Breast epithelium (tissue), 4 donors: ENCODE data around the gene PRRG1. TPM values are rescaled to one million over a fixed set of nuclear protein-coding genes. Genes with fewer than 3 reads are reported as not detected.
"Not testable (repeated sequence)": the region's sequence is repeated elsewhere in the genome, so short reads cannot be mapped to it uniquely, and the experiment has no call there.

ENCODE experiments used
- DNase-seq, 2 donors: peaks; one replicate each; pipeline ENCODE4 v3.0.0-alpha.2; 2019; ENCODE audit warnings: low spot score in 2 of 2
- H3K27ac ChIP-seq, 2 donors: fragments of 200-600 bp; sonication (generic) in 1 of 2; one replicate each; pipeline ENCODE4 v1.5.1; 2016 to 2019; ENCODE audit warnings: mild to moderate bottlenecking in 1 of 2
- H3K27me3 ChIP-seq, 2 donors: fragments of 200-600 bp; sonication (generic) in 1 of 2; one replicate each; pipeline versions ENCODE4 v1.5.1 to v1.6.0; 2017 to 2019; ENCODE audit warnings: control low read depth in 1 of 2, mild to moderate bottlenecking in 1 of 2
- H3K36me3 ChIP-seq: fragments of 200-600 bp; one replicate; pipeline ENCODE4 v1.5.1; 2019
- H3K4me1 ChIP-seq, 2 donors: fragments of 200-600 bp; sonication (generic); one replicate each; pipeline ENCODE4 v1.5.1; 2016 to 2019; ENCODE audit warnings: control low read depth in 1 of 2
- H3K4me3 ChIP-seq, 3 donors: fragments of 200-600 bp; sonication (generic); 1 replicate in 2 of 3; 2 replicates in 1 of 3; pipeline ENCODE4 v1.5.1; 2016 to 2019; ENCODE audit warnings: mild to moderate bottlenecking in 3 of 3, moderate library complexity in 2 of 3
- H3K9me3 ChIP-seq, 2 donors: fragments of 200-600 bp; sonication (generic) in 1 of 2; one replicate each; pipeline ENCODE4 v1.5.1; 2016 to 2019; ENCODE audit warnings: control low read depth in 1 of 2
- POLR2A ChIP-seq: fragments of 450-650 bp; IDR thresholded peaks from one replicate; pipeline ENCODE4 v1.6.1; 2016; ENCODE audit warnings: antibody characterized with exemption, mild to moderate bottlenecking, moderate library complexity
- POLR2AphosphoS5 ChIP-seq, 3 donors: sonication (generic); formaldehyde crosslinking; IDR thresholded peaks; one replicate each; pipeline ENCODE4 v1.6.1; 2017; ENCODE audit warnings: antibody characterized with exemption in 3 of 3
- intact Hi-C: fragments of 100-400 bp; cut with DNase I; formaldehyde crosslinking; loops from one replicate; pipeline ENCODE4 v1.15.1; 2023; ENCODE audit warnings: low total_unique reads
- total RNA-seq, 3 donors: library from RNA; depleted of rRNA; stranded (reverse); fragments of >200 nt; gene quantifications; one replicate each; pipeline ENCODE4 v1.1.0, GENCODE V29; 2016
- TF ChIP-seq, protein P1 (sequence below), 3 donors: fragments of 450-650 bp; IDR thresholded peaks; one replicate each; pipeline ENCODE4 v1.5.1; 2016 to 2017; ENCODE audit warnings: antibody characterized with exemption in 3 of 3, mild to moderate bottlenecking in 3 of 3, moderate library complexity in 3 of 3

The PRRG1 gene
- total RNA-seq, 3 donors from 2014 or later, result 12.3 to 15.2 (median 14.7) TPM

DNA sequence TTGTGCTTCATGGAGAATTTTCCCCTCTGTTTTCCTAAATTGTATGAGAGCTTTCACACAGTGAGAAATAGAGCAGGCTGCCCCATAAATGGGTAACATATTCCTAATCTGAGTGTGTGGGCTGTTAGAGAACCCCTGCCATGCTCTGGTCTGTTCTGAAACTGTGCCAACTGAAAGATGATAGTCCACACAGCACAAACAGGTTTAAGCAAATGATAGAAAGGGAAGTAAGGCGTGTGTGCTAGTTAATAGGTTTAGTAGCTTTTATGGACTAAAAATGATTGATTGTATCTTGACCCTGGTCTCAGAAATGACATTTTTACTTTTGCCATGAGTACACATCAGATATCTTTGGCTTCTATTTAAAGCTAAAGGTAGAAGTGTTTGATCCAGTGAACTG, 106.2 kb downstream of the PRRG1 start:
- Histone ChIP-seq H3K27me3 (peaks cover 0 to 6% of the 10 kb centered on the region in 2 donors), H3K4me1 (no peaks in the 10 kb centered on the region), H3K4me3 (no peak overlapping the region), H3K36me3 (no peaks in the 10 kb centered on the region), H3K9me3 (no peaks in the 10 kb centered on the region), H3K27ac (no peak overlapping the region)
- DNase-seq, result no peak
- intact Hi-C loops, result no loop called here
- TF ChIP-seq, protein P1, sequence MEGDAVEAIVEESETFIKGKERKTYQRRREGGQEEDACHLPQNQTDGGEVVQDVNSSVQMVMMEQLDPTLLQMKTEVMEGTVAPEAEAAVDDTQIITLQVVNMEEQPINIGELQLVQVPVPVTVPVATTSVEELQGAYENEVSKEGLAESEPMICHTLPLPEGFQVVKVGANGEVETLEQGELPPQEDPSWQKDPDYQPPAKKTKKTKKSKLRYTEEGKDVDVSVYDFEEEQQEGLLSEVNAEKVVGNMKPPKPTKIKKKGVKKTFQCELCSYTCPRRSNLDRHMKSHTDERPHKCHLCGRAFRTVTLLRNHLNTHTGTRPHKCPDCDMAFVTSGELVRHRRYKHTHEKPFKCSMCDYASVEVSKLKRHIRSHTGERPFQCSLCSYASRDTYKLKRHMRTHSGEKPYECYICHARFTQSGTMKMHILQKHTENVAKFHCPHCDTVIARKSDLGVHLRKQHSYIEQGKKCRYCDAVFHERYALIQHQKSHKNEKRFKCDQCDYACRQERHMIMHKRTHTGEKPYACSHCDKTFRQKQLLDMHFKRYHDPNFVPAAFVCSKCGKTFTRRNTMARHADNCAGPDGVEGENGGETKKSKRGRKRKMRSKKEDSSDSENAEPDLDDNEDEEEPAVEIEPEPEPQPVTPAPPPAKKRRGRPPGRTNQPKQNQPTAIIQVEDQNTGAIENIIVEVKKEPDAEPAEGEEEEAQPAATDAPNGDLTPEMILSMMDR (IDR thresholded peaks at IDR 0.05), result no peak
- TF ChIP-seq POLR2AphosphoS5 (IDR thresholded peaks at IDR 0.05) (no peak), POLR2A (no peak)

DNA sequence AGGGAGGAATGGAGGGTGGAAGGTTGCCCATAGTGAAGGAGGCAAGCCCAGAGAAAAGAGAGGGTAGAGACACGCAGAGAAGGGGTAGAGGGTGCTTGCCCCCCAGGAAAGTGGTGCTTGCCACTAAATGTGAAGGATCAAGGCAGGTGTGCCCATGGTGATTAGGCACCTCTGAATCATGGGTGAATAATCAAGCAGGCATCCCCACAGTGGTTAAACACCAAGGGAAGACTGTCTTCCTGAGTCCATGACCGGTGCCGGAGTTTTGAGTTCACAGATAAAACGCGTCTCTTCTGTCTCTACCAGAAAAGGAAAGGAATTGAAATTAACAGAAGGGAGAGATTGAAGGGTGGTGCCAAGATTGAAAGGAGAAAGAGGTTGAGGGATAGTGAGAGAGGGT, 111.1 kb downstream of the PRRG1 start:
- H3K9me3 ChIP-seq, H3K27me3 ChIP-seq, DNase-seq, intact Hi-C loops, H3K36me3 ChIP-seq, H3K4me1 ChIP-seq, H3K4me3 ChIP-seq, H3K27ac ChIP-seq: not testable (repeated sequence)

DNA sequence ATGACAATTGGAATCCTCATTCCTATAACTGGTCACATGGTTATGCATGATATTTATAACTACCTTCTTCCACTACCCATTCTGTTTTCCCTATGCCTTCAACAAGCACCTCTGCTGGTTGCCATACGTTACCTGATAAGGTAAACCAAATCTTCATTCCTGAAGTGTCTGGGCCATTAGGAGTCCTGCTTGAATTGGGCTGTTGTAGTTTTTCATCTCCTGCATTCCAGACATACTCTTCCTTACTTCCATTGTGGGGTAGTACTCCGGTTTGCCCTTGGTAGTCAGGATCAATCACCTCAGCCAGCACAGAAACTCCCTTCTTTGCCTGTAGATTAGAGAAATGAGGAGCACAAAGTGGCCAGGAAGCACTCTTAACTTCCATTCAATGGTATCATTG, 113.2 kb downstream of the PRRG1 start:
- no peak for TF ChIP-seq POLR2A
- TF ChIP-seq POLR2AphosphoS5 (IDR thresholded peaks at IDR 0.05), result no peak
- Histone ChIP-seq H3K4me1 (no peaks in the 10 kb centered on the region), H3K27ac (no peak overlapping the region), H3K4me3 (no peak overlapping the region), H3K27me3 (peaks cover 0 to 17% of the 10 kb centered on the region in 2 donors), H3K9me3 (no peaks in the 10 kb centered on the region), H3K36me3 (no peaks in the 10 kb centered on the region)
- no peak for DNase-seq
- intact Hi-C loops, result no loop called here

GRCh38 chrX:37468124-37468739, 119.1 kb downstream of the PRRG1 start:
- TF ChIP-seq POLR2AphosphoS5 (IDR thresholded peaks at IDR 0.05) (no peak), POLR2A (no peak)
- TF ChIP-seq, protein P1 (IDR thresholded peaks at IDR 0.05), result no peak
- Histone ChIP-seq H3K4me1 (no peaks in the 10 kb centered on the region), H3K36me3 (no peaks in the 10 kb centered on the region), H3K27me3 (peaks cover 0 to 38% of the 10 kb centered on the region in 2 donors), H3K9me3 (no peaks in the 10 kb centered on the region), H3K27ac (no peak overlapping the region), H3K4me3 (no peak overlapping the region)
- no peak for DNase-seq
- intact Hi-C loops, result no loop called here

- no peak overlapping the region for H3K27ac ChIP-seq
- TF ChIP-seq, protein P1 (IDR thresholded peaks at IDR 0.05), result no peak
- TF ChIP-seq POLR2AphosphoS5 (IDR thresholded peaks at IDR 0.05) (no peak), POLR2A (no peak)
- no peaks in the 10 kb centered on the region for H3K4me1 ChIP-seq
- H3K36me3 ChIP-seq, result no peaks in the 10 kb centered on the region
- H3K9me3 ChIP-seq, result no peaks in the 10 kb centered on the region
- H3K27me3 ChIP-seq, result peaks cover 0 to 47% of the 10 kb centered on the region in 2 donors
- H3K4me3 ChIP-seq, result no peak overlapping the region
- intact Hi-C loops, result no loop called here
- DNase-seq, result no peak
These were observed 121.5 kb downstream of the PRRG1 start for GRCh38 chrX:37470711-37471110.

DNA sequence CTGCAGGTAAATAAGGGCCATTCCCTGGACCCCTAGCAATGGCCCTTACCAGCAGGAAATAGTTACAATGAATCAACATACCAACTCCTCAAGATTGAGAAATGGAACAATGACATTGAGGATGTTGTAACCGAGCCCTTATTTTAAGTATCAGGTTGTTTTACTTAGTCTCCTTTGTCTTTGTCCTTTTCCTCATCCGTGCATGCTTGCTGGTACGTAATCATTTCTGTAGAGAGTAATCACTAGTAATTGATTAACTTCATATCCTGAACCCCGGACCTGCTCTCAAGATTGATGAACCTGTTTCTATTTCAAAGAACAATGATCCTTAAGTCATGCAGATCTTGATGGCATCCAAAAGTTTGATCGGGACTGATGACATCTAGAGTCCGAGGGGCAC, 123.7 kb downstream of the PRRG1 start:
- H3K36me3 ChIP-seq, result no peaks in the 10 kb centered on the region
- no peak overlapping the region for H3K4me3 ChIP-seq
- TF ChIP-seq POLR2AphosphoS5 (IDR thresholded peaks at IDR 0.05) (no peak), POLR2A (no peak)
- TF ChIP-seq, protein P1 (IDR thresholded peaks at IDR 0.05), result no peak
- H3K9me3 ChIP-seq, result no peaks in the 10 kb centered on the region
- intact Hi-C loops, result no loop called here
- no peak for DNase-seq
- H3K27ac ChIP-seq, result no peak overlapping the region
- H3K27me3 ChIP-seq, result peaks cover 0 to 49% of the 10 kb centered on the region in 2 donors
- H3K4me1 ChIP-seq, result no peaks in the 10 kb centered on the region
